RKO (cell line): Measurements from ENCODE around the gene ZC3H12A.
"Not testable (repeated sequence)": the region's sequence is repeated elsewhere in the genome, so short reads cannot be mapped to it uniquely, and the experiment has no call there.

ENCODE experiments used
- DNase-seq: peaks from one replicate; pipeline ENCODE4 v3.0.0-alpha.2; 2016; ENCODE audit warnings: low spot score

The ZC3H12A gene

DNA sequence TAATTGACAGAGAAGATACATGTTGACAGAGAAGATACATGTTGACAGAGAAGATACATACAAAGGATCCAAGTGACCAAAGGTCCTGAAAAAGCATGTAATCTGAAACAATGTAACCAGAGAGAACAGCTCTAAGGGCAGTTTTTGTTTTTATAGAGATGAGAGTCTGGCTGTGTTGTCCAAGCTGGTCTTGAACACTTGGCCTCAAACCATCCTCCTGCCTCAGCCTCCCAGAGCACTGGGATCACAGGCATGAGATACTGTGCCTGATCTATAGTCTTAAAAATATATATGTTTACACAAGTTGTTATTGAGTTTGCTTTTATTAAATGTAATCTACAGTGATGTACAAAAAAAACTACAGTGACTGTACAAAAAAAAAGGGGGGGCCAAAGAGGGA lies 27.7 kb downstream of the ZC3H12A start:
- DNase-seq = no peak

DNA sequence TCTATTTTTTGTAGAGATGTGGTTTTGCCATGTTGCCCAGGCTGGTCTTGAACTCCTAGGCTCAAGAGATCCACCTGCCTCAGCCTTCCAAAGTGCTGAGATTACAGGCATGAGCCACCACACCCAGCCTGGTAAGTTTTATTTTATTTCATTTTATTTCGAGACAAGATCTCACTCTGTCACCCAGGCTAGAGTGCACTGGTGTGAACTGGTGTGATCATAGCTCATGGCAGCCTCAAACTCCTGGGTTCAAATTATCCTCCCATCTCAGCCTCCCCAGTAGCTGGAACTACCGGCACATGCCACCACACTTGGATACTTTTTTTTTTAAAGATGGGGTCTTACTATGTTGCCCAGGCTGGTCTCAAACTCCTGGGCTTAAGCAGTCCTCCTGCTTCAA lies 28.4 kb downstream of the ZC3H12A start:
- DNase-seq = not testable (repeated sequence)

DNA sequence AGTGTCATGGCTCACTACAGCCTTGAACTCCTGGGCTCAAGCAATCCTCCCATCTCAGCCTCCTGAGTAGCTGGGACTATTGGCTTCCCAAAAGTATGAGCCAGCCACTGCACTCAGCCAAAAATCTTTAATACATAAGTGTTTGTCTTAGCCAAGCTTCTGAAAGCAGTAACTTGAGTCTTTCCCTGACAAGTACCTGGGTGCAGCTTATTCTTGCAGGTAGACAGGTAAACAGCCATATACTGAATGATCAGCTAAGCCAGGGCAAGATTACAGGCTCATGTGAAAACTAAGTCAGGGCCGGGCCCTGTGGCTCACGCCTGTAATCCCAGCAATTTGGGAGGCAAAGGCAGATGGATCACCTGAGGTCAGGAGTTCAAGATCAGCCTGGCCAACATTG lies 32.4 kb downstream of the ZC3H12A start:
- no peak for DNase-seq

DNA sequence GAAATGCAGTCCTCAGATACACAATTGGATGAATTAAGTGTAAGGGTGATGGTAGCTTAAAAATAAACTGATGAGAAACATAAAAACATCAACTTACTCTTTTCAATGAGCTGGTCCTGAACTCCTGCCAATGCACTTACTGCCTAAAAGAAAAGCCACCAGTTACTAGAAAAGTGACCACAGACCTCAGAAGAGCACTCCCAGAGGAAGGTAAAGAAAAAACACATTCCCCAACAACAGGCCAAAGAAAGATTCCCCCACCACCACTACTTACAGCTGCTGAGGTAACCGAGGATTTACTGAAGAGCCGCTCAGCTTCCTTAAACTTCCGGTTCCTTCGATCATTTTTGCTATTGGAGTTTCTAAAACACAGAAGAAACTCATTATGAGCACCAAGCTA lies 34.8 kb downstream of the ZC3H12A start:
- DNase-seq = peak; percentile 70

DNA sequence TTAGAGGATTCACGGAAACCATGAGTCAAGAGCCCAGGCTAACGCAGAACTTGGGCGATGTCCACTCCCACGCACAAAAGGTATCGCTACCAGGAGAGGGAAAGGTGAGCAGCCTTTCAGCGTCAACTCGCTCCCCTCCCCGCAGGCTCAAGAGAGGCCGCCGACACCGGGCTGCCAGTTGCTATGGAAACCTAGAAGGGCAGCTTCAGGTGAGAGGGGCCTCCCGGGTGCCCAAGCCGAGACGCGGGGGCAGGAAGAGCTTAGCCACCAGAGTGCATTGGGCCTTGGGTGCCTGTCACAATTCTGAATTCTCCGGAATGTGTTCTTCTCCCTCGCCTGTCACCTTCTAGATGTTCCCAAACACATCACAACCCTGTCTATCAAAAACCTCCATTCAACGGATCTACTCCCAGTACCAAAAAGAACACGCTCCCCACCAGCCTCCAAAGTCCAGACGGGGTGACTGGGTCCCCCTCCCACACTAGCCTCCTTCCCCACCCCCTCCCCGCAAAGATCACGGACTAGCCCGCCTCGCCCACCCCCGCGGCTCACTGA lies 39.5 kb downstream of the ZC3H12A start:
- DNase-seq = peak; percentile 47

DNA sequence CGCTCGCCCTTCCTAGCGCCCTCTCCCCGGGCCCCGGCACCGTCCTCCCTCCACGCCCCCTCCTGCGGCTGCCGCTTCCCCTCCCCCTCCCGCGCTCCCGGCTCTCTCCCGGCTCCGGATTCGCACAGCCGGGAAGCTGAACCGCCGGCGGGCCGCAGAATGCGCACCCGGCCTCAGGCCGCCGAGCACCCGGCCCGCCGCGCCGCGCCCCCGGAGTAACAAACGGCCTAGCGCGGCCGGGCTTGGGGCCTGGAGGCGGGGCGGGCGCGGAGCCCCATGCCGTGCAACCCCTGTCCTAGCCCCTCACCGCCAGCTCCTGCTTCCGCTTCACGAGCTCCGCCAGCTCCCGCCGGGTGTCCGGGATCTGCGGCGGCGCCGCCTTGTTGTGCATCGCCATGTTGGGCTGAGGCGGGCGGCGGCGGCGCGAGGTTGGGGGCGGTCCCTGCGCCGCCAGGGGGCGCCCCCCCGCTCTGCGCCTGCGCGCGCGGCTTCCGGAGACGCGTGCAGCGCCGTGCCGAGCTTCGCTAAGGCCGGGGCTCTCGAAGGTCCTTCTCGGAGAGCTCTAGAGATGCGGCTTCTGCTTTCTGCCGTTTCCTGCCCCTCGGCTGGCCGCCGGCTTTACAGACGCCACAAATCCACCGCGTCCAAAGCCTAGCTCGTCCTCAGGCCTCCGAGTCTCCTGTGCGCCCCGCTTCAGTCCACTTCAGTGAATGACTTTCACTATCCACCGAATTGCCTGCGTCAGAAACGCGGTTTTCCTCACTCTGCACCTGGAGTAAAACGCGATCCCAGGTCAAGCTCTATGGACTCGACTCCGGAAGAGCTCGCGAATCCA lies 40.2 kb downstream of the ZC3H12A start, which contains the start of gene MEAF6:
Gene MEAF6 (minus strand): TSS at position 417 of the 835 bp plus-strand sequence. CDS start 20 bp downstream, at position 397.
- DNase-seq = peak; percentile 84

DNA sequence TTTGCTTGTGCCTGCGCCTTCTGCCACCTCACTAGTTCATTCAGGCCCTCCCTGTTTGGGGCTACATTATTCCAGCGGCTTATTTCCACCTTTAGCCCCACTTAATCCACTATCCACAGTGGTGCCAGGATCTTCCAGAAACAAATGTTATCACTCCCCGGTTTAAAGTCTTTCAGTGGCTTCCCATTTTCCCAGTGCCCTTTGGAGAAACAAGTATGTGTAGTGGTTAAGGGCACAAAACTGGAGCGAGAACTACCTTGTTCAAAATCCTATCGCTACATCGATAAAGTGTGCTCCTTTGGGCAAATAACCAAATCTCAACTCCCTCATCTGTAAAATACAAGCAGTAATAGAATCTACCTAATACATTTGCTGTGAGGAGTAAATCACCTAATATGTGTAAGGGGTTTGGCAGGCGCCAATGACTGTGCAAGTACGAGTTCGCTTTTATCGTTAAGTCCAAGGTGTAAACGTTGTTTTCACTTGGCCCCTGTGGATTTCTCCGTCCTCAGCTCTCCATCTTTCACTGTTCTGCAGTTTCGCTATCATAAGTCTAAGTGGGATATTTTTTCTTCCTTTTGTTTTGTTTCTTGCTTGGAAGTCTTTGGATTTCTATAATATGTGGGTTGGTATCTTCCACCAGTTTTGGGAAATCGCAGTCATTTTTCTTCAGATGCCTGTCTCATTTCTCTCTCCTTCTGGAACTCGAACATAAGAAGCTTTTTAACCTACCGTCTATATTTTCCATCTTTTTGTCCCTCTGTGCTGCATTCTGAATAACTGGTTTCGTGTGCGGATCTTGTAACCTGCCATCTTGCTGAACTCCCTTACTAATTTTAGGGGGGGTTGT lies 41.0 kb downstream of the ZC3H12A start:
- no peak for DNase-seq

DNA sequence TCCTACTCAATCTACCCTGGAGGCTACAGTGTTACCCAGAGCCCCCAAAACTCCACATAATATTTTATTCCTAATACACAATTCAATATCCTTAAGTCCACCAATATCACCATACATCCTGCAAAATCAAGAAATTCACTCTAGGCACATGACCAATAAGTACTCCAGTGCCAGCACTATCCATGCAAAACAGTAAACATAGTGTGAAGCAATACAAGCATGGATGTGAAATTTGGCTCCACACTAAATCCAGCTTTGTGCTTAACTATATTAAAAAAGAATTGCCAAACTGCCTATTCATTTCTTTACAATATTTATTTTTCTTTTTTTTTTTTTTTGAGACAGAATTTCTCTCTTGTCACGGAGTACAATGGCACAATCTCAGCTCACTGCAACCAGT lies 43.2 kb downstream of the ZC3H12A start:
- DNase-seq = no peak

DNA sequence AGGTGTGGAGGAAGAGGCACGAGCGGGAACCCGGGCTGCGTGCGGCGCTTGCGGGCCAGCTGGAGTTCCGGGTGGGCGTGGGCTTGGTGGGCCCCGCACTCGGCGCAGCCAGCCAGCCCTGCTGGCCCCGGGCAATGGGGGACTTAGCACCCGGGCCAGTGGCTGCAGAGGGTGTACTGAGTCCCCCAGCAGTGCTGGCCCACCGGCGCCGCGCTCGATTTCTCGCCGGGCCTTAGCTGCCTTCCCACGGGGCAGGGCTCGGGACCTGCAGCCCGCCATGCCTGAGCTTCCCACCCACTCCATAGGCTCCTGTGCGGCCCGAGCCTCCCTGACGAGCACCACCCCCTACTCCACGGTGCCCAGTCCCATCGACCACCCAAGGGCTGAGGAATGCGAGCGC lies 43.9 kb downstream of the ZC3H12A start:
- not testable (repeated sequence) for DNase-seq

DNA sequence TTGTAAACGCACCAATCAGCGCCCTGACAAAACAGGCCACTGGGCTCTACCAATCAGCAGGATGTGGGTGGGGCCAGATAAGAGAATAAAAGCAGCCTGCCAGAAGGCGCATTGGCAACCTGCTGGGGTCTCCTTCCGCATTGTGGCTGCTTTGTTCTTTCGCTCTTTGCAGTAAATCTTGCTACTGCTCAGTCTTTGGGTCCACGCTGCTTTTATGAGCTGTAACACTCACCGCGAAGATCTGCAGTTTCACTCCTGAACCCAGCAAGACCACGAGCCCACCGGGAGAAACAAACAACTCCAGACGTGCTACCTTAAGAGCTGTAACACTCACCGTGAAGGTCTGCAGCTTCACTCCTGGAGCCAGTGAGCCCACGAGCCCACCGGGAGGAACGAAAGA lies 44.5 kb downstream of the ZC3H12A start:
- not testable (repeated sequence) for DNase-seq

DNA sequence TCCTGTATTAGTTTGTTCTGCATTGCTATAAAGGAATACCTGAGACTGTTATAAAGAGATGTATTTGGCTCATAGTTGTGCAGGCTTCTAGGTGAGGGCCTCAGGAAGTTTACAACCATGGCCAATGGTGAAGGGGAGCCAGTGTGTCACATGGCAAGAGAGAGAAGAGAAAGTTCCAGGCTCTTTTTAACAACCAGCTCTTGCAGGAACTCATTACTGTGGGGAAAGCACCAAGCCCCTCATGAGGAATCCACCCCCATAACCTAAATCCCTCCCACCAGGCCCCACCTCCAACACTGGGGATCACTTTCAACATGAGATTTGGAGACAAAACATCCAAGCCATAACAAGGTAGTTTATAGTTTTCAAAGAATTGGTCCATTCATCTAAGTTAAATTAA lies 45.2 kb downstream of the ZC3H12A start:
- no peak for DNase-seq

DNA sequence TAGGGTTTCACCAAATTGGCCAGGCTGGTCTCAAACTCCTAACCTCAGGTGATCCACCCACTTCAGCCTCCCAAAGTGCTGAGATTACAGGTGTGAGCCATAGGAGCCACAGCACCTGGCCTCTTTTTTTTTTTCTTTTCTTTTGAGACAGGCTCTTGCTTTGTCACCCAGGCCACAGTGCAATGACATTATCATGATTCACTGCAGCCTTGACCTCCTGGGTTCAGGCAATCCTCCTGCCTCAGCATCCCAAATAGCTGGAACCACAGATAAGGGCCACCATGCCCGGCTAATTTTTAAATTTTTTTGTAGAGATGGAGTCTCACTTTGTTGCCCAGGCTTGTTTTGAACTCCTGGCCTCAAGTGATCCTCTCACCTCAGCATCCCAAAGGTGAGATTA lies 55.5 kb downstream of the ZC3H12A start:
- DNase-seq = not testable (repeated sequence)

DNA sequence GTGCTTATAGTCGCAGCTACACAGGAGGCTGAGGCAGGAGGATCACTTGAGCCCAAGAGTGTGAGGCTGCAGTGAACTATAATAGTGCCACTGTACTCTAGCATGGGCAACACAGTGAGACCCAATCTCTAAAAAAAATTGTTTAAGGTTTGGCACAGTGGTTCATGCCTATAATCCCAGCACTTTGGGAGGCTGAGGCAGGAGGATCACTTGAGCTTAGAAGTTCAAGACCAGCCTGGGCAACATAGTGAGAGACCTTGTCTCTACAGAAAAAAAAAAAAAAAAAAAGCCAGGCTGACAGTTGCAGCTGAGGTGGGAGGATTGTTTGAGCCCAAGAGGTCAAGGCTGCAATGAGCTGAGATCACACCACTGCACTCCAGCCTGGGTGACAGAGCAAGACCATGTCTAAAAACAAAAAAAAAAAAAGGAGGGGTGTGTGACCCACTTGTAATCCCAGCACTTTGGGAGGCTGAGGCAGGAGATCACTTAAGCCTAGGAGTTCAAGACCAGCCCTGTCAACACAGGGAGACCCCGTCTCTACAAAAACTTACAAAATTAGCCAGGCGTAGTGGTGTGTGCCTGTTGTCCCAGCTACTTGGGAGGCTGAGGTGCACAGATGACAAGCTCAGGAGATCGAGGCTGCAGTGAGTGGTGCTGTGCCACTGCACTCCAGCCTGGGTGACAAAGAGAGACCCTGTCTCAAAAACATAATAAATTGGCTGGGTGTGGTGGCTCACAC lies 58.2 kb downstream of the ZC3H12A start:
- not testable (repeated sequence) for DNase-seq

DNA sequence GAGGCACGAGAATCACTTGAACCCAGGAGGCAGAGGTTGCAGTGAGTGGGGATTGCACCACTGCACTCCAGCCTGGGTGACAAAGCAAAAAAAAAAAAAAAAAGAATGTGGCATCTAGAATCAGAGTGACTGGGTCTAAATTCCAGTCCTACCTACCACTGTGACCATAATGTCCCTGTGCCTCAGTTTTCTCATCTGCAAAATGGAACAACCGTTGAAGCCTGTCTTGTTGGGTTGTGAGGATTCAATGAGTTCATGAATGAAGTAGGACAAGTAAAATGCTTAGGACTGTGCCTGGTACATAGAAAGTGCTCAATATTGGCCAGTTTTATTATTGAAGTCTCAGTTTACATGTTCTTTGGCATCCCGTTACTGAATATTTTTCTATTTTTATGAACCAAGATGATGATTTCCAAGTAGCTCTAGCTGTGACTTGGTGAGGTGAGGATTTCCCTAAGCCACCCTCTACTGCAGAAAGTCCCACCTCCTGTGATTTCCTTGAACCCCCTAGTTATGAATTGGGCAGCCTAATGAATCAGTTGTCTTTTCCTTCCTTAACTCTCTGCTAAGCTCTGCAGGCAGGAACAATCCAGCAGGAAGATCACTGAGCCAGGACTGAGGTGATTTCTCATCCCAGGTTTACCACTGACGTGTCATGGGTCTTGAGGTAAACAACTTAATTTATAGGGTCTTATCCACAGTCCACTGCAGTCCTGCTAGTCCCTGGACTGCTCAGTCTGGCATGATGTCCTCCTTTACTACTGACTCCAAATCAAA lies 59.1 kb downstream of the ZC3H12A start:
- no peak for DNase-seq
